Right atrium auricular region (tissue), 2 donors: ENCODE data around the gene COG2. TPM values are rescaled to one million over a fixed set of nuclear protein-coding genes. Genes with fewer than 3 reads are reported as not detected.
A peak's percentile ranks its signal among the peaks of the same experiment; 100 is the strongest.

Experiments used
- DNase-seq: peaks from one replicate; pipeline ENCODE4 v3.0.0-alpha.2; 2019; ENCODE audit warnings: low spot score
- H3K27ac ChIP-seq, 2 donors: fragments of 200-600 bp; sonication (generic); 1 replicate in 1 of 2; 2 replicates in 1 of 2; pipeline ENCODE4 v1.5.1; 2016 to 2019
- H3K27me3 ChIP-seq, 2 donors: fragments of 200-600 bp; sonication (generic); one replicate each; pipeline versions ENCODE4 v1.5.1 to v1.6.0; 2017 to 2019
- H3K36me3 ChIP-seq: fragments of 200-600 bp; sonication (generic); one replicate; pipeline ENCODE4 v1.5.1; 2016
- H3K4me1 ChIP-seq, 2 donors: fragments of 200-600 bp; sonication (generic); one replicate each; pipeline versions ENCODE4 v1.5.1 to v1.6.0; 2017 to 2019
- H3K4me3 ChIP-seq, 2 donors: fragments of 200-600 bp; sonication (generic); 1 replicate in 1 of 2; 2 replicates in 1 of 2; pipeline ENCODE4 v1.5.1; 2017 to 2019; ENCODE audit warnings: mild to moderate bottlenecking in 1 of 2, moderate library complexity in 1 of 2
- H3K9me3 ChIP-seq, 2 donors: fragments of 200-600 bp; sonication (generic); one replicate each; pipeline ENCODE4 v1.5.1; 2019
- CTCF ChIP-seq, 2 donors: fragments of 200-600 bp; sonication (generic); IDR thresholded peaks; one replicate each; pipeline ENCODE4 v1.5.1; 2019; ENCODE audit warnings: antibody characterized with exemption in 2 of 2
- total RNA-seq, 2 donors: library from RNA; depleted of rRNA; stranded (reverse); fragments of >200 nt; gene quantifications; one replicate each; pipeline ENCODE4 v1.1.0, GENCODE V29; 2016

COG2 gene
- total RNA-seq, 2 donors from 2014 or later, result 27.6 to 34.7 TPM

- Histone ChIP-seq H3K36me3 (peaks cover 34% of the 10 kb centered on the region), H3K27ac (no peak overlapping the region), H3K4me1 (peaks cover 0 to 15% of the 10 kb centered on the region in 2 donors), H3K9me3 (no peaks in the 10 kb centered on the region), H3K4me3 (no peak overlapping the region), H3K27me3 (no peaks in the 10 kb centered on the region)
- DNase-seq, result no peak
- no peak for TF ChIP-seq CTCF (IDR thresholded peaks at IDR 0.05)
Observed at GRCh38 chr1:230680300-230681025, 38.2 kb downstream of the COG2 start.

GRCh38 chr1:230681599-230681998, 39.3 kb downstream of the COG2 start:
- no peak for DNase-seq
- no peaks in the 10 kb centered on the region for H3K27me3 ChIP-seq
- H3K9me3 ChIP-seq, result no peaks in the 10 kb centered on the region
- peaks cover 0 to 15% of the 10 kb centered on the region in 2 donors for H3K4me1 ChIP-seq
- peak overlapping the region; percentile 25 to 57 for H3K27ac ChIP-seq
- H3K4me3 ChIP-seq, result no peak overlapping the region
- no peak for TF ChIP-seq CTCF (IDR thresholded peaks at IDR 0.05)
- peaks cover 36% of the 10 kb centered on the region for H3K36me3 ChIP-seq

- no peak for TF ChIP-seq CTCF (IDR thresholded peaks at IDR 0.05)
- Histone ChIP-seq H3K27ac (peak overlapping the region in 1 of 2 donors; percentile 57), H3K4me3 (no peak overlapping the region), H3K36me3 (peaks cover 43% of the 10 kb centered on the region), H3K4me1 (peaks cover 0 to 15% of the 10 kb centered on the region in 2 donors), H3K27me3 (no peaks in the 10 kb centered on the region), H3K9me3 (no peaks in the 10 kb centered on the region)
- no peak for DNase-seq
Observed at GRCh38 chr1:230682274-230682673, 40.0 kb downstream of the COG2 start.

- peaks cover 0 to 15% of the 10 kb centered on the region in 2 donors for H3K4me1 ChIP-seq
- H3K4me3 ChIP-seq, result no peak overlapping the region
- H3K9me3 ChIP-seq, result no peaks in the 10 kb centered on the region
- no peak for TF ChIP-seq CTCF (IDR thresholded peaks at IDR 0.05)
- no peaks in the 10 kb centered on the region for H3K27me3 ChIP-seq
- no peak for DNase-seq
- H3K36me3 ChIP-seq, result peaks cover 45% of the 10 kb centered on the region
- H3K27ac ChIP-seq, result peak overlapping the region in 1 of 2 donors; percentile 57
Observed at GRCh38 chr1:230682882-230683610, 40.8 kb downstream of the COG2 start.

GRCh38 chr1:230684146-230684545, 41.9 kb downstream of the COG2 start:
- Histone ChIP-seq H3K36me3 (peaks cover 54% of the 10 kb centered on the region), H3K27ac (no peak overlapping the region)

More at GRCh38 chr1:230684146-230684545, 41.9 kb downstream of the COG2 start:
- no peaks in the 10 kb centered on the region for H3K9me3 ChIP-seq
- TF ChIP-seq CTCF (IDR thresholded peaks at IDR 0.05), result no peak
- no peaks in the 10 kb centered on the region for H3K27me3 ChIP-seq
- H3K4me3 ChIP-seq, result no peak overlapping the region
- DNase-seq, result no peak
- H3K4me1 ChIP-seq, result peaks cover 0 to 15% of the 10 kb centered on the region in 2 donors
